Neural progenitor cell (in vitro differentiated cells): ENCODE data around the gene CCDC78. TPM values are rescaled to one million over a fixed set of nuclear protein-coding genes. Genes with fewer than 3 reads are reported as not detected.
A peak's percentile ranks its signal among the peaks of the same experiment; 100 is the strongest.

Source experiments
- DNase-seq: peaks from one replicate; pipeline ENCODE4 v3.0.0-alpha.2; 2016; ENCODE audit warnings: low spot score
- H2AFZ ChIP-seq: fragments of 200-600 bp; sonication (generic); replicated peaks from 2 replicates; pipeline ENCODE4 v1.6.1; 2016; ENCODE audit warnings: antibody characterized with exemption
- H3F3A ChIP-seq: fragments of 200-600 bp; sonication (generic); 2 replicates; pipeline ENCODE4 v1.6.1; 2016; ENCODE audit warnings: antibody characterized with exemption, low read depth
- H3K27ac ChIP-seq: fragments of 200-600 bp; sonication (generic); 2 replicates; pipeline ENCODE4 v1.5.1; 2016; ENCODE audit warnings: mild to moderate bottlenecking
- H3K27me3 ChIP-seq: fragments of 200-600 bp; sonication (generic); 2 replicates; pipeline ENCODE4 v1.6.1; 2016; ENCODE audit warnings: mild to moderate bottlenecking, moderate library complexity
- H3K36me3 ChIP-seq: fragments of 200-600 bp; sonication (generic); 2 replicates; pipeline ENCODE4 v1.5.1; 2016
- H3K4me1 ChIP-seq: fragments of 200-600 bp; sonication (generic); 2 replicates; pipeline ENCODE4 v1.6.1; 2016; ENCODE audit warnings: mixed run types
- H3K4me2 ChIP-seq: fragments of 200-600 bp; sonication (generic); 2 replicates; pipeline ENCODE4 v1.6.1; 2016
- H3K4me3 ChIP-seq: fragments of 200-600 bp; sonication (generic); 2 replicates; pipeline ENCODE4 v1.5.1; 2016
- H3K79me2 ChIP-seq: fragments of 200-600 bp; sonication (generic); 2 replicates; pipeline ENCODE4 v1.6.1; 2016; ENCODE audit warnings: low read depth
- H3K9ac ChIP-seq: fragments of 200-600 bp; sonication (generic); 2 replicates; pipeline ENCODE4 v1.6.1; 2016
- H3K9me3 ChIP-seq: fragments of 200-600 bp; sonication (generic); 2 replicates; pipeline ENCODE4 v1.5.1; 2016; ENCODE audit warnings: low read depth
- H4K20me1 ChIP-seq: fragments of 200-600 bp; sonication (generic); 2 replicates; pipeline ENCODE4 v1.6.1; 2016; ENCODE audit warnings: low read depth
- H3K27ac Mint-ChIP-seq: 3 replicates; pipeline ENCODE4 v1.8.0; 2021; ENCODE audit warnings: mixed read lengths
- H3K27me3 Mint-ChIP-seq: 2 replicates; pipeline ENCODE4 v1.8.0; 2022; ENCODE audit warnings: low read depth, mild to moderate bottlenecking, inconsistent platforms, moderate library complexity, mixed read lengths; ENCODE audit not compliant: insufficient read depth
- H3K36me3 Mint-ChIP-seq: 3 replicates; pipeline ENCODE4 v1.8.0; 2021; ENCODE audit warnings: mixed read lengths
- H3K4me1 Mint-ChIP-seq: 3 replicates; pipeline ENCODE4 v1.8.0; 2021; ENCODE audit warnings: mixed read lengths
- H3K4me3 Mint-ChIP-seq: 3 replicates; pipeline ENCODE4 v1.8.0; 2021; ENCODE audit warnings: mild to moderate bottlenecking, moderate library complexity, mixed read lengths
- H3K9me3 Mint-ChIP-seq: 3 replicates; pipeline ENCODE4 v1.8.0; 2020; ENCODE audit warnings: mixed read lengths
- EZH2 ChIP-seq: fragments of 200-600 bp; sonication (generic); IDR thresholded peaks from 2 replicates; pipeline ENCODE4 v1.6.1; 2017; ENCODE audit warnings: antibody characterized with exemption, mild to moderate bottlenecking, moderate library complexity
- EZH2phosphoT487 ChIP-seq: fragments of 200-600 bp; sonication (generic); IDR thresholded peaks from 2 replicates; pipeline ENCODE4 v1.6.1; 2017; ENCODE audit warnings: antibody characterized with exemption
- total RNA-seq: library from RNA; depleted of rRNA; stranded (reverse); fragments of >200 nt; gene quantifications from 2 replicates; pipeline ENCODE4 v1.2.3, GENCODE V29; 2015; ENCODE audit warnings: low replicate concordance
- TF ChIP-seq, protein P1 (sequence below): fragments of 200-600 bp; sonication (generic); IDR thresholded peaks from 2 replicates; pipeline ENCODE4 v1.5.1; 2017; ENCODE audit warnings: antibody characterized with exemption, mild to moderate bottlenecking

Gene CCDC78
- total RNA-seq, 1 donor from 2014 or later = 0.67 TPM

DNA sequence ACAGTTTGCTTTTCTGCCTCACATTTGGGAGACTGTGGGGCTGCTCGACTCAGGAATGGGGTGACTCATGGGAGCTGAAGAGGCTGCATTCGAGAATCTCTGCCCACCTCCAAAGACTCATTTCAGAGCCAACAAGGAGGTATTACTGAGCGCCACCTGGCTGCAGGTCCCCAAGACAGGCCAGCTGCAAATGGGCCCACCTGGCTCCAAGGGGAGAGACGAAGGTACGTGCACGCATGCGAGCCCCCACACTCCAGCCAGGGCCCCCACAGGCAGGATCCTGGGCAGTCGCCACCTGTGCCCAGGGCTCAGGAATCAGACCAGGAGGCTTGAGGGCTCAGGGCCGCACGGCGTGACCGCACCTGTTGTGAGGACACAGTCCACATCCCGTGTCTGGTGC lies 6.7 kb upstream of the CCDC78 start:
- Mint-ChIP-seq H3K36me3 (peaks cover 5% of the 10 kb centered on the region), H3K27ac (no peak overlapping the region), H3K4me1 (no peaks in the 10 kb centered on the region), H3K4me3 (no peak overlapping the region), H3K27me3 (no peaks in the 10 kb centered on the region), H3K9me3 (no peaks in the 10 kb centered on the region)
- no peaks in the 10 kb centered on the region for H3K79me2 ChIP-seq
- no peak overlapping the region for H3K9ac ChIP-seq
- no peak overlapping the region for H3K27ac ChIP-seq
- H3K4me3 ChIP-seq = no peak overlapping the region
- no peaks in the 10 kb centered on the region for H3K4me1 ChIP-seq
- peaks cover 16% of the 10 kb centered on the region for H3K27me3 ChIP-seq
- peaks cover 4% of the 10 kb centered on the region for H4K20me1 ChIP-seq
- H3K9me3 ChIP-seq = no peaks in the 10 kb centered on the region
- H3K4me2 ChIP-seq = no peak overlapping the region
- no peak for DNase-seq
- no peak overlapping the region for H2AFZ ChIP-seq
- peaks cover 8% of the 10 kb centered on the region for H3F3A ChIP-seq
- H3K36me3 ChIP-seq = no peaks in the 10 kb centered on the region
- TF ChIP-seq EZH2phosphoT487 (no peak), EZH2 (no peak)
- TF ChIP-seq, protein P1, sequence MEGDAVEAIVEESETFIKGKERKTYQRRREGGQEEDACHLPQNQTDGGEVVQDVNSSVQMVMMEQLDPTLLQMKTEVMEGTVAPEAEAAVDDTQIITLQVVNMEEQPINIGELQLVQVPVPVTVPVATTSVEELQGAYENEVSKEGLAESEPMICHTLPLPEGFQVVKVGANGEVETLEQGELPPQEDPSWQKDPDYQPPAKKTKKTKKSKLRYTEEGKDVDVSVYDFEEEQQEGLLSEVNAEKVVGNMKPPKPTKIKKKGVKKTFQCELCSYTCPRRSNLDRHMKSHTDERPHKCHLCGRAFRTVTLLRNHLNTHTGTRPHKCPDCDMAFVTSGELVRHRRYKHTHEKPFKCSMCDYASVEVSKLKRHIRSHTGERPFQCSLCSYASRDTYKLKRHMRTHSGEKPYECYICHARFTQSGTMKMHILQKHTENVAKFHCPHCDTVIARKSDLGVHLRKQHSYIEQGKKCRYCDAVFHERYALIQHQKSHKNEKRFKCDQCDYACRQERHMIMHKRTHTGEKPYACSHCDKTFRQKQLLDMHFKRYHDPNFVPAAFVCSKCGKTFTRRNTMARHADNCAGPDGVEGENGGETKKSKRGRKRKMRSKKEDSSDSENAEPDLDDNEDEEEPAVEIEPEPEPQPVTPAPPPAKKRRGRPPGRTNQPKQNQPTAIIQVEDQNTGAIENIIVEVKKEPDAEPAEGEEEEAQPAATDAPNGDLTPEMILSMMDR = no peak

DNA sequence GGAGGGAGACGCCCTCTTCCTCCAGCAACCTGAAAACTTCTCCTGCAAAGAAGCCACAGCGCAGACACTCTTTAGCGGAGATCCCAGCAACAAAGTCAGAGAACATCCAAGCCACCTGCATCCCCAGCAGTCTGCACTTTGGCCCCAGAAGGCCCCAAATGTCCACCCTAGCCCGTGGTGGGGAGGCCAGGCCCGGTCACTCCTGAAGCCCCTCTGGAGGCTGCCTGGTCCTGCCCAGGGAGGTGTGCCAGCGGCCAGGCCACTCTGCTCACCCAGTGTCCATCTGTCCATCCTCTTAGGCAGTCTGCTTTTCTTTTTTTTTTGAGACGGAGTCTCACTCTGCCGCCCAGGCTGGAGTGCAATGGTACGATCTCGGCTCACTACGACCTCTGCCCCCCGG lies 6.1 kb upstream of the CCDC78 start:
- Histone ChIP-seq H3K79me2 (no peaks in the 10 kb centered on the region), H4K20me1 (peaks cover 7% of the 10 kb centered on the region), H3K9ac (no peak overlapping the region), H3K27ac (no peak overlapping the region), H3K4me1 (peaks cover 5% of the 10 kb centered on the region), H3K9me3 (no peaks in the 10 kb centered on the region), H3K36me3 (no peaks in the 10 kb centered on the region), H3K4me2 (no peak overlapping the region), H2AFZ (no peak overlapping the region), H3K4me3 (no peak overlapping the region), H3K27me3 (peaks cover 22% of the 10 kb centered on the region), H3F3A (peaks cover 14% of the 10 kb centered on the region)
- TF ChIP-seq, protein P1 = no peak
- TF ChIP-seq EZH2 = no peak
- TF ChIP-seq EZH2phosphoT487 = no peak
- H3K27ac Mint-ChIP-seq = no peak overlapping the region
- H3K36me3 Mint-ChIP-seq = peaks cover 2% of the 10 kb centered on the region
- H3K27me3 Mint-ChIP-seq = peaks cover 3% of the 10 kb centered on the region
- no peak for DNase-seq
- no peaks in the 10 kb centered on the region for H3K9me3 Mint-ChIP-seq
- H3K4me1 Mint-ChIP-seq = no peaks in the 10 kb centered on the region
- no peak overlapping the region for H3K4me3 Mint-ChIP-seq

DNA sequence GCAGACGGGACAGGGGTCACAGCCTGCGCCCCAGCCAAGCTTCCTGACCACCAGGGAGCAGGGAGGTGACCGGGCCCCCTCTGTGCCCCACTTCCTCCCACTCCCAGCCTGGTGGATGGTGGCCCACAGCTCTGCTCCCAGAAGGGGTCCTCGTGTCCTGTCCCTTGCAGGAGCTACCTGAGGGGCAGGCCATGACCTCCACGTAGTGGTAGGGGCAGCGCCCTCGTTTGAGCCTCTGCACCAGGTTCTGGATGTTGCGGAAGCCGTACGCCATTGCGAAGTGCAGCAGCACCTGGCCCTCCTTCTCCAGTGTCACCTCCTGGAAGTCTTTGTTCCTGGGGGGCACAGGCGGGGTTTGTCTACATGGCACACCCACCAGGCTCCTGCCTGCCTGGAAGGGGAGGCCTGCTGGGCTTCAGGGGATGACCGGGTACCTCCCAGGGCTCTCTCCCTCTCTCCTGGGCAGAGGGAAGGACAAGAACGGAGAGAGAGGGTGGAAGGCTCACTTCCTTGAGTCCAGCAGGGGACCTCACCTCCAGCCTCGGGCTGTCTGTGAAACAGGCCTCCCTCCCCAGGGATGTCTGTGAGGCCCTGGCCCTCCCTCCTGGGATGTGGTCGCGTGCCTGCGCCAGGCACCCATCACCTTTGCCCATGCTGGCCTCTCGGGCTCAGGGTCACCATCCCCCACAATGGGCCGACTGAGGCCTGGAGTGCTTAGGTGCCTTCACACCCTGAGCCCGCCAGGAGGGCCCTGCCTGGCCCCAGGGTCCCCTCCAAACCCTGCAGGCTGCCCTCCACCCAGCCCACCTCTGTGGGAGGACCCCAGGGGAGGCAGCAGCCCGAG lies 4.6 kb upstream of the CCDC78 start:
- Mint-ChIP-seq H3K4me3 (no peak overlapping the region), H3K36me3 (peaks cover 2% of the 10 kb centered on the region)
- H3K36me3 ChIP-seq = no peaks in the 10 kb centered on the region

More for the DNA sequence above, 4.6 kb upstream of the CCDC78 start:
- peaks cover 16% of the 10 kb centered on the region for H4K20me1 ChIP-seq
- Mint-ChIP-seq H3K4me1 (no peaks in the 10 kb centered on the region), H3K27me3 (peaks cover 4% of the 10 kb centered on the region), H3K27ac (no peak overlapping the region), H3K9me3 (no peaks in the 10 kb centered on the region)
- H3K4me1 ChIP-seq = peaks cover 8% of the 10 kb centered on the region
- H3K79me2 ChIP-seq = no peaks in the 10 kb centered on the region
- H3K4me2 ChIP-seq = no peak overlapping the region
- peaks cover 37% of the 10 kb centered on the region for H3K27me3 ChIP-seq
- no peak overlapping the region for H3K4me3 ChIP-seq
- no peaks in the 10 kb centered on the region for H3K9me3 ChIP-seq
- H2AFZ ChIP-seq = no peak overlapping the region
- TF ChIP-seq, protein P1 = no peak
- TF ChIP-seq EZH2 = no peak
- no peak for TF ChIP-seq EZH2phosphoT487
- no peak overlapping the region for H3K27ac ChIP-seq
- peak; percentile 1 for DNase-seq
- H3F3A ChIP-seq = peaks cover 27% of the 10 kb centered on the region
- no peak overlapping the region for H3K9ac ChIP-seq
